ENCODE results near the gene LRIG1.

Gene LRIG1

GRCh38 chr3:66487465-66487864, 13.4 kb downstream of the LRIG1 start:
- DNase-seq: no peak

GRCh38 chr3:66486646-66487045, 14.2 kb downstream of the LRIG1 start:
- no peak for DNase-seq

GRCh38 chr3:66486202-66486601, 14.6 kb downstream of the LRIG1 start:
- no peak for DNase-seq

GRCh38 chr3:66485291-66485968, 15.4 kb downstream of the LRIG1 start:
- no peak for DNase-seq

GRCh38 chr3:66484106-66484844, 16.5 kb downstream of the LRIG1 start:
- no peak for DNase-seq

GRCh38 chr3:66483409-66483906, 17.4 kb downstream of the LRIG1 start:
- no peak for DNase-seq

GRCh38 chr3:66483006-66483405, 17.8 kb downstream of the LRIG1 start:
- no peak for DNase-seq

GRCh38 chr3:66482018-66482404, 18.8 kb downstream of the LRIG1 start:
- no peak for DNase-seq

- DNase-seq: peak; percentile 8
Measured at GRCh38 chr3:66481071-66482017, 19.5 kb downstream of the LRIG1 start.

GRCh38 chr3:66480666-66481065, 20.2 kb downstream of the LRIG1 start:
- no peak for DNase-seq

GRCh38 chr3:66479532-66479947, 21.3 kb downstream of the LRIG1 start:
- DNase-seq: no peak

- DNase-seq: no peak
Measured at GRCh38 chr3:66478960-66479359, 21.9 kb downstream of the LRIG1 start.

- peak; percentile 4 for DNase-seq
Measured at GRCh38 chr3:66477856-66478255, 23.0 kb downstream of the LRIG1 start.

GRCh38 chr3:66476852-66477381, 23.9 kb downstream of the LRIG1 start:
- peak; percentile 76 for DNase-seq

GRCh38 chr3:66475386-66476020, 25.3 kb downstream of the LRIG1 start:
- DNase-seq: peak; percentile 81

- DNase-seq: no peak
Measured at GRCh38 chr3:66473692-66474091, 27.1 kb downstream of the LRIG1 start.

GRCh38 chr3:66473181-66473580, 27.6 kb downstream of the LRIG1 start:
- peak; percentile 4 for DNase-seq

- peak; percentile 42 for DNase-seq
Measured at GRCh38 chr3:66472313-66473134, 28.3 kb downstream of the LRIG1 start.

- DNase-seq: no peak
Measured at GRCh38 chr3:66470956-66471686, 29.7 kb downstream of the LRIG1 start.

GRCh38 chr3:66470285-66470684, 30.5 kb downstream of the LRIG1 start:
- no peak for DNase-seq

- no peak for DNase-seq
Measured at GRCh38 chr3:66469220-66469640, 31.6 kb downstream of the LRIG1 start.
